ENCODE results near the gene ISX. TPM values are rescaled to one million over a fixed set of nuclear protein-coding genes. Genes with fewer than 3 reads are reported as not detected.
"Not testable (repeated sequence)": the region's sequence is repeated elsewhere in the genome, so short reads cannot be mapped to it uniquely, and the experiment has no call there.

ISX gene
- total RNA-seq, 1 experiment from 2014 or later, result not detected

DNA sequence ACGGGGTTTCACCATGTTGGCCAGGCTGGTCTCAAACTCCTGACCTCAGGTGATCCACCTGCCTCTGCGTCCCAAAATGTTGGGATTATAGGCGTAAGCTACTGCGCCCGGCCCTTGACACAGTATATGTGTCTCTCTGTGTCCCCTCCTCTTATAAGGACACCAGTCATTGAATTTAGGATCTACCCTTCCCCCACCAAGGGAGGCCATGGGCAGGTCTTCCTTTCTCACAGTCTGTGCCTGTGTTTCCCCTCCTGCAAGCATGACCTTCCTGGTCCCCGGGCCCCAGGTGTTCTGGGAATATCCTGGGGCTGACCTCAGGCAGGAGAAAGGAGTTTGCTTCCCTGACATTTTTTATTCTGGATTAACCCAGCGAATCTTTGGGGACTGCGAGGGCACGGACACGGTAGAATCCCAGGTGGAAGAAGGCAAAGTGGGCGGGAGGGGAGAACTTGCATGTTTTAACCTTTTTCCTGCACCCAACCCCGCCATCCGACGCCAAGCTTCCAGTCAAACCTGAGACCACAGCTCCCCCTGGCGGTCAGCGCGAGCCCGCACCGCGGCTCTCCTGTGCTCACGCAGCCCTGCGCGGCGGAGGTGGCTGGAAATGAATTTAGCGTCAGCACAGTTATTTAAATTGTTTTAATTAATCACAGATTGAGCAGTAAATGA is 42.1 kb upstream of the ISX start:
- no peaks in the 10 kb centered on the region for H3K79me2 ChIP-seq (ENCODE audit: low read length)
- H3K36me3 ChIP-seq (ENCODE audit: low read depth, low read length), result no peaks in the 10 kb centered on the region
- ChIA-PET CTCF (no interaction called here), POLR2A (ENCODE audit: unreplicated experiment) (no interaction called here)
- BruUV-seq (replicated peaks), result no TSS peak
- no peaks in the 10 kb centered on the region for H3K9me2 ChIP-seq (replicated peaks; ENCODE audit: low read length)
- H3K9ac ChIP-seq (ENCODE audit: low read length), result no peak overlapping the region
- H3K4me1 ChIP-seq (ENCODE audit: insufficient read depth, low read length), result no peaks in the 10 kb centered on the region
- H4K20me1 ChIP-seq (ENCODE audit: low read length), result no peaks in the 10 kb centered on the region
- no peaks in the 10 kb centered on the region for H3K27me3 ChIP-seq (ENCODE audit: low read length)
- H2AFZ ChIP-seq (ENCODE audit: low read length), result no peak overlapping the region
- intact Hi-C loops (cut with micrococcal nuclease), result no loop called here
- DNase-seq (peak; percentile 44), ATAC-seq (no peak; the same call in 1 of the 2 replicates)
- TF ChIP-seq EZH2 (IDR thresholded peaks at IDR 0.05; ENCODE audit: low read length, unreplicated experiment), result no peak
- TF ChIP-seq, protein P1, sequence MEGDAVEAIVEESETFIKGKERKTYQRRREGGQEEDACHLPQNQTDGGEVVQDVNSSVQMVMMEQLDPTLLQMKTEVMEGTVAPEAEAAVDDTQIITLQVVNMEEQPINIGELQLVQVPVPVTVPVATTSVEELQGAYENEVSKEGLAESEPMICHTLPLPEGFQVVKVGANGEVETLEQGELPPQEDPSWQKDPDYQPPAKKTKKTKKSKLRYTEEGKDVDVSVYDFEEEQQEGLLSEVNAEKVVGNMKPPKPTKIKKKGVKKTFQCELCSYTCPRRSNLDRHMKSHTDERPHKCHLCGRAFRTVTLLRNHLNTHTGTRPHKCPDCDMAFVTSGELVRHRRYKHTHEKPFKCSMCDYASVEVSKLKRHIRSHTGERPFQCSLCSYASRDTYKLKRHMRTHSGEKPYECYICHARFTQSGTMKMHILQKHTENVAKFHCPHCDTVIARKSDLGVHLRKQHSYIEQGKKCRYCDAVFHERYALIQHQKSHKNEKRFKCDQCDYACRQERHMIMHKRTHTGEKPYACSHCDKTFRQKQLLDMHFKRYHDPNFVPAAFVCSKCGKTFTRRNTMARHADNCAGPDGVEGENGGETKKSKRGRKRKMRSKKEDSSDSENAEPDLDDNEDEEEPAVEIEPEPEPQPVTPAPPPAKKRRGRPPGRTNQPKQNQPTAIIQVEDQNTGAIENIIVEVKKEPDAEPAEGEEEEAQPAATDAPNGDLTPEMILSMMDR (conservative IDR thresholded peaks at IDR 0.05; ENCODE audit: low read depth, low read length), result peak; percentile 86
- H3K4me3 ChIP-seq (ENCODE audit: low read length), result no peak overlapping the region
- no peak overlapping the region for H3K27ac ChIP-seq (ENCODE audit: low read length)
- no peak overlapping the region for H3K4me2 ChIP-seq (ENCODE audit: low read length)
- H3F3A ChIP-seq (ENCODE audit: low read length, unreplicated experiment), result no peaks in the 10 kb centered on the region
- H3K9me3 ChIP-seq (ENCODE audit: low read length), result no peaks in the 10 kb centered on the region

DNA sequence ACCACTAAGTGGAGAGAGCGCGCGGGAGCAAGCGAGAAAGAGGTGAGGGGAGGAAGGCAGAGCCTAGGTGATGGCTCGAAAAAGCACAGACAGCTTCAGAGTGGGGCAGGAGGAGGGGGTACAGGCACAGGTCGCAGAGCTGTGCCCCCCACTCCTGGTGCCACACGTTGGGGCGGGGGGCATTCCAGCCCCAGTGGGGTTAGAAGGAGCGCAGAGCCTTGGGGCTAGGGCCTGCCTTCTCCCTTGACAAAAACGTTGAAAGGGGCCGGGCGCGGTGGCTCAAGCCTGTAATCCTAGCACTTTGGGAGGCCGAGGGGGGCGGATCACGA is 41.6 kb upstream of the ISX start:
- Histone ChIP-seq H3K9me2 (replicated peaks; ENCODE audit: low read length) (no peaks in the 10 kb centered on the region), H3K36me3 (ENCODE audit: low read depth, low read length) (no peaks in the 10 kb centered on the region), H3K27me3 (ENCODE audit: low read length) (no peaks in the 10 kb centered on the region), H3F3A (ENCODE audit: low read length, unreplicated experiment) (no peaks in the 10 kb centered on the region), H3K79me2 (ENCODE audit: low read length) (no peaks in the 10 kb centered on the region), H4K20me1 (ENCODE audit: low read length) (no peaks in the 10 kb centered on the region), H2AFZ (ENCODE audit: low read length) (no peak overlapping the region), H3K4me3 (ENCODE audit: low read length) (no peak overlapping the region), H3K4me2 (ENCODE audit: low read length) (no peak overlapping the region), H3K9ac (ENCODE audit: low read length) (no peak overlapping the region), H3K27ac (ENCODE audit: low read length) (no peak overlapping the region), H3K4me1 (ENCODE audit: insufficient read depth, low read length) (no peaks in the 10 kb centered on the region), H3K9me3 (ENCODE audit: low read length) (no peaks in the 10 kb centered on the region)
- ATAC-seq, result no peak
- no peak for DNase-seq
- ChIA-PET POLR2A (ENCODE audit: unreplicated experiment) (no interaction called here), CTCF (no interaction called here)
- intact Hi-C loops (cut with micrococcal nuclease), result no loop called here
- TF ChIP-seq, protein P1 (conservative IDR thresholded peaks at IDR 0.05; ENCODE audit: low read depth, low read length), result no peak; the same call in 1 of the 2 replicates
- TF ChIP-seq EZH2 (IDR thresholded peaks at IDR 0.05; ENCODE audit: low read length, unreplicated experiment) (no peak), EZH2phosphoT487 (IDR thresholded peaks at IDR 0.05; ENCODE audit: borderline replicate concordance, low read length) (no peak)
- BruUV-seq (replicated peaks), result no TSS peak

DNA sequence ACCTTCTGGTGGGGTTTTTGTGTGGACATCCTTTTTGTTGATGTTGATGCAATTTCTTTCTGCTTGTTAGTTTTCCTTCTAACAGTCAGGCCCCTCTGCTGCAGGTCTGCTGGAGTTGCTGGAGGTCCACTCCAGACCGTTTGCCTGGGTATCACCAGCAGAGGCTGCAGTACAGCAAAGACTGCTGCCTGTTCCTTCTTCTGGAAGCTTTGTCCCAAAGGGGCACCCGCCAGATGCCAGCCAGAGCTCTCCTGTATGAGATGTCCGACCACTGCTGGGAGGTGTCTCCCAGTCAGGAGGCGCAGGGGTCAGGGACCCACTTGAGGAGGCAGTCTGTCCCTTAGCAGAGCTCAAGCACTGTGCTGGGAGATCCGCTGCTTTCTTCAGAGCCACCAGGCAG is 35.8 kb upstream of the ISX start:
- CTCF ChIA-PET; H3K9me2 ChIP-seq (replicated peaks; ENCODE audit: low read length); ATAC-seq; H3K9me3 ChIP-seq (ENCODE audit: low read length); H3K27me3 ChIP-seq (ENCODE audit: low read length); DNase-seq; H3K4me1 ChIP-seq (ENCODE audit: insufficient read depth, low read length); H3K36me3 ChIP-seq (ENCODE audit: low read depth, low read length); H3K4me3 ChIP-seq (ENCODE audit: low read length); BruUV-seq (replicated peaks); H4K20me1 ChIP-seq (ENCODE audit: low read length); H3F3A ChIP-seq (ENCODE audit: low read length, unreplicated experiment); POLR2A ChIA-PET (ENCODE audit: unreplicated experiment); intact Hi-C loops (cut with micrococcal nuclease); H2AFZ ChIP-seq (ENCODE audit: low read length); H3K4me2 ChIP-seq (ENCODE audit: low read length); H3K79me2 ChIP-seq (ENCODE audit: low read length); H3K9ac ChIP-seq (ENCODE audit: low read length); H3K27ac ChIP-seq (ENCODE audit: low read length): not testable (repeated sequence)

Data from PC-3 (cell line).